GM23338 (cell line): ENCODE results near the gene CDHR4.

Experiments
- EZH2 ChIP-seq: fragments of 200-600 bp; sonication (generic); IDR thresholded peaks from one replicate; pipeline ENCODE4 v1.8.0; 2017; ENCODE audit warnings: antibody characterized with exemption, mild to moderate bottlenecking, low read depth; ENCODE audit not compliant: unreplicated experiment
- EZH2phosphoT487 ChIP-seq: fragments of 200-600 bp; sonication (generic); IDR thresholded peaks from one replicate; pipeline ENCODE4 v1.8.1; 2018; ENCODE audit warnings: antibody characterized with exemption; ENCODE audit not compliant: unreplicated experiment
- JUNB ChIP-seq: IDR thresholded peaks from one replicate; pipeline ENCODE4 v1.6.1; 2016; ENCODE audit warnings: antibody characterized with exemption; ENCODE audit not compliant: unreplicated experiment
- NANOG ChIP-seq: IDR thresholded peaks from 2 replicates; pipeline ENCODE4 v1.6.1; 2016; ENCODE audit warnings: antibody characterized with exemption, borderline replicate concordance
- POLR2AphosphoS5 ChIP-seq: IDR thresholded peaks from 2 replicates; pipeline ENCODE4 v1.6.1; 2016; ENCODE audit warnings: antibody characterized with exemption, low read depth
- ZNF331 ChIP-seq: fragments of 250-450 bp; sonication (Bioruptor Pico); IDR thresholded peaks from 2 replicates; pipeline ENCODE4 v1.5.0; 2020; ENCODE audit warnings: low read depth, mild to moderate bottlenecking, moderate library complexity
- TF ChIP-seq, protein P1 (sequence below): IDR thresholded peaks from one replicate; pipeline ENCODE4 v1.6.1; 2018; ENCODE audit warnings: antibody characterized with exemption; ENCODE audit not compliant: unreplicated experiment
- TF ChIP-seq, protein P2 (sequence below), 2 experiments: fragments of 200-600 bp in 1 of 2; sonication (generic) in 1 of 2; conservative IDR thresholded peaks; 2 replicates each; pipeline versions ENCODE4 v1.5.1 to v1.6.1; 2016 to 2017; ENCODE audit warnings: antibody characterized with exemption in 2 of 2, low read depth in 2 of 2, mild to moderate bottlenecking in 2 of 2, moderate library complexity in 1 of 2
- TF ChIP-seq, protein P3 (sequence below): fragments of 250-450 bp; sonication (Bioruptor Pico); IDR thresholded peaks from 2 replicates; pipeline ENCODE4 v1.5.0; 2020; ENCODE audit warnings: mild to moderate bottlenecking, moderate library complexity
- TF ChIP-seq, protein P4 (sequence below): IDR thresholded peaks from 2 replicates; pipeline ENCODE4 v1.6.1; 2016; ENCODE audit warnings: antibody characterized with exemption

DNA sequence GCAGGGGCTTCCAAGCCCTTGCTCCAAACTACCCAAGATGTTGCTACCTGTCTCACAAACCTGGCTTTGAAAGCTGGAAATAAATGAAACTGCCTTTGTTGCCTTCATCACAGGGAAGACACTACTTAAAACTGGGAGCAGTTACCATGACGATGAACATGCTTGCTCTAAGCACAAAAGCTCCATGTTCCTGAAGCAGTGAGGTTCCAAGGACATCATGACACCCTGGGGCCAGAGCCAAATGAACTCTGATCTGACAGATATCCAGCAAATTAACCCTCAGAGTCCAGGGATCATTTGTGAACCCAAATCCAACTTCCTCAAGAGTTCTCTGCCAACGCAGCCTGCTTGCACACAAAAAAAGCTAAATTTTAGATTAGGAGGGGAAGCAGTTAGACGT lies 46.0 kb upstream of the CDHR4 start:
- TF ChIP-seq, protein P1, sequence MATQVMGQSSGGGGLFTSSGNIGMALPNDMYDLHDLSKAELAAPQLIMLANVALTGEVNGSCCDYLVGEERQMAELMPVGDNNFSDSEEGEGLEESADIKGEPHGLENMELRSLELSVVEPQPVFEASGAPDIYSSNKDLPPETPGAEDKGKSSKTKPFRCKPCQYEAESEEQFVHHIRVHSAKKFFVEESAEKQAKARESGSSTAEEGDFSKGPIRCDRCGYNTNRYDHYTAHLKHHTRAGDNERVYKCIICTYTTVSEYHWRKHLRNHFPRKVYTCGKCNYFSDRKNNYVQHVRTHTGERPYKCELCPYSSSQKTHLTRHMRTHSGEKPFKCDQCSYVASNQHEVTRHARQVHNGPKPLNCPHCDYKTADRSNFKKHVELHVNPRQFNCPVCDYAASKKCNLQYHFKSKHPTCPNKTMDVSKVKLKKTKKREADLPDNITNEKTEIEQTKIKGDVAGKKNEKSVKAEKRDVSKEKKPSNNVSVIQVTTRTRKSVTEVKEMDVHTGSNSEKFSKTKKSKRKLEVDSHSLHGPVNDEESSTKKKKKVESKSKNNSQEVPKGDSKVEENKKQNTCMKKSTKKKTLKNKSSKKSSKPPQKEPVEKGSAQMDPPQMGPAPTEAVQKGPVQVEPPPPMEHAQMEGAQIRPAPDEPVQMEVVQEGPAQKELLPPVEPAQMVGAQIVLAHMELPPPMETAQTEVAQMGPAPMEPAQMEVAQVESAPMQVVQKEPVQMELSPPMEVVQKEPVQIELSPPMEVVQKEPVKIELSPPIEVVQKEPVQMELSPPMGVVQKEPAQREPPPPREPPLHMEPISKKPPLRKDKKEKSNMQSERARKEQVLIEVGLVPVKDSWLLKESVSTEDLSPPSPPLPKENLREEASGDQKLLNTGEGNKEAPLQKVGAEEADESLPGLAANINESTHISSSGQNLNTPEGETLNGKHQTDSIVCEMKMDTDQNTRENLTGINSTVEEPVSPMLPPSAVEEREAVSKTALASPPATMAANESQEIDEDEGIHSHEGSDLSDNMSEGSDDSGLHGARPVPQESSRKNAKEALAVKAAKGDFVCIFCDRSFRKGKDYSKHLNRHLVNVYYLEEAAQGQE = no peak
- TF ChIP-seq EZH2phosphoT487 = no peak
- TF ChIP-seq, protein P2, sequence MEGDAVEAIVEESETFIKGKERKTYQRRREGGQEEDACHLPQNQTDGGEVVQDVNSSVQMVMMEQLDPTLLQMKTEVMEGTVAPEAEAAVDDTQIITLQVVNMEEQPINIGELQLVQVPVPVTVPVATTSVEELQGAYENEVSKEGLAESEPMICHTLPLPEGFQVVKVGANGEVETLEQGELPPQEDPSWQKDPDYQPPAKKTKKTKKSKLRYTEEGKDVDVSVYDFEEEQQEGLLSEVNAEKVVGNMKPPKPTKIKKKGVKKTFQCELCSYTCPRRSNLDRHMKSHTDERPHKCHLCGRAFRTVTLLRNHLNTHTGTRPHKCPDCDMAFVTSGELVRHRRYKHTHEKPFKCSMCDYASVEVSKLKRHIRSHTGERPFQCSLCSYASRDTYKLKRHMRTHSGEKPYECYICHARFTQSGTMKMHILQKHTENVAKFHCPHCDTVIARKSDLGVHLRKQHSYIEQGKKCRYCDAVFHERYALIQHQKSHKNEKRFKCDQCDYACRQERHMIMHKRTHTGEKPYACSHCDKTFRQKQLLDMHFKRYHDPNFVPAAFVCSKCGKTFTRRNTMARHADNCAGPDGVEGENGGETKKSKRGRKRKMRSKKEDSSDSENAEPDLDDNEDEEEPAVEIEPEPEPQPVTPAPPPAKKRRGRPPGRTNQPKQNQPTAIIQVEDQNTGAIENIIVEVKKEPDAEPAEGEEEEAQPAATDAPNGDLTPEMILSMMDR (conservative IDR thresholded peaks at IDR 0.05; ENCODE audit: low read depth in 2 of 2) = no peak
- TF ChIP-seq ZNF331 (CRISPR knock-in tag) = no peak
- no peak for TF ChIP-seq POLR2AphosphoS5
- TF ChIP-seq, protein P3, sequence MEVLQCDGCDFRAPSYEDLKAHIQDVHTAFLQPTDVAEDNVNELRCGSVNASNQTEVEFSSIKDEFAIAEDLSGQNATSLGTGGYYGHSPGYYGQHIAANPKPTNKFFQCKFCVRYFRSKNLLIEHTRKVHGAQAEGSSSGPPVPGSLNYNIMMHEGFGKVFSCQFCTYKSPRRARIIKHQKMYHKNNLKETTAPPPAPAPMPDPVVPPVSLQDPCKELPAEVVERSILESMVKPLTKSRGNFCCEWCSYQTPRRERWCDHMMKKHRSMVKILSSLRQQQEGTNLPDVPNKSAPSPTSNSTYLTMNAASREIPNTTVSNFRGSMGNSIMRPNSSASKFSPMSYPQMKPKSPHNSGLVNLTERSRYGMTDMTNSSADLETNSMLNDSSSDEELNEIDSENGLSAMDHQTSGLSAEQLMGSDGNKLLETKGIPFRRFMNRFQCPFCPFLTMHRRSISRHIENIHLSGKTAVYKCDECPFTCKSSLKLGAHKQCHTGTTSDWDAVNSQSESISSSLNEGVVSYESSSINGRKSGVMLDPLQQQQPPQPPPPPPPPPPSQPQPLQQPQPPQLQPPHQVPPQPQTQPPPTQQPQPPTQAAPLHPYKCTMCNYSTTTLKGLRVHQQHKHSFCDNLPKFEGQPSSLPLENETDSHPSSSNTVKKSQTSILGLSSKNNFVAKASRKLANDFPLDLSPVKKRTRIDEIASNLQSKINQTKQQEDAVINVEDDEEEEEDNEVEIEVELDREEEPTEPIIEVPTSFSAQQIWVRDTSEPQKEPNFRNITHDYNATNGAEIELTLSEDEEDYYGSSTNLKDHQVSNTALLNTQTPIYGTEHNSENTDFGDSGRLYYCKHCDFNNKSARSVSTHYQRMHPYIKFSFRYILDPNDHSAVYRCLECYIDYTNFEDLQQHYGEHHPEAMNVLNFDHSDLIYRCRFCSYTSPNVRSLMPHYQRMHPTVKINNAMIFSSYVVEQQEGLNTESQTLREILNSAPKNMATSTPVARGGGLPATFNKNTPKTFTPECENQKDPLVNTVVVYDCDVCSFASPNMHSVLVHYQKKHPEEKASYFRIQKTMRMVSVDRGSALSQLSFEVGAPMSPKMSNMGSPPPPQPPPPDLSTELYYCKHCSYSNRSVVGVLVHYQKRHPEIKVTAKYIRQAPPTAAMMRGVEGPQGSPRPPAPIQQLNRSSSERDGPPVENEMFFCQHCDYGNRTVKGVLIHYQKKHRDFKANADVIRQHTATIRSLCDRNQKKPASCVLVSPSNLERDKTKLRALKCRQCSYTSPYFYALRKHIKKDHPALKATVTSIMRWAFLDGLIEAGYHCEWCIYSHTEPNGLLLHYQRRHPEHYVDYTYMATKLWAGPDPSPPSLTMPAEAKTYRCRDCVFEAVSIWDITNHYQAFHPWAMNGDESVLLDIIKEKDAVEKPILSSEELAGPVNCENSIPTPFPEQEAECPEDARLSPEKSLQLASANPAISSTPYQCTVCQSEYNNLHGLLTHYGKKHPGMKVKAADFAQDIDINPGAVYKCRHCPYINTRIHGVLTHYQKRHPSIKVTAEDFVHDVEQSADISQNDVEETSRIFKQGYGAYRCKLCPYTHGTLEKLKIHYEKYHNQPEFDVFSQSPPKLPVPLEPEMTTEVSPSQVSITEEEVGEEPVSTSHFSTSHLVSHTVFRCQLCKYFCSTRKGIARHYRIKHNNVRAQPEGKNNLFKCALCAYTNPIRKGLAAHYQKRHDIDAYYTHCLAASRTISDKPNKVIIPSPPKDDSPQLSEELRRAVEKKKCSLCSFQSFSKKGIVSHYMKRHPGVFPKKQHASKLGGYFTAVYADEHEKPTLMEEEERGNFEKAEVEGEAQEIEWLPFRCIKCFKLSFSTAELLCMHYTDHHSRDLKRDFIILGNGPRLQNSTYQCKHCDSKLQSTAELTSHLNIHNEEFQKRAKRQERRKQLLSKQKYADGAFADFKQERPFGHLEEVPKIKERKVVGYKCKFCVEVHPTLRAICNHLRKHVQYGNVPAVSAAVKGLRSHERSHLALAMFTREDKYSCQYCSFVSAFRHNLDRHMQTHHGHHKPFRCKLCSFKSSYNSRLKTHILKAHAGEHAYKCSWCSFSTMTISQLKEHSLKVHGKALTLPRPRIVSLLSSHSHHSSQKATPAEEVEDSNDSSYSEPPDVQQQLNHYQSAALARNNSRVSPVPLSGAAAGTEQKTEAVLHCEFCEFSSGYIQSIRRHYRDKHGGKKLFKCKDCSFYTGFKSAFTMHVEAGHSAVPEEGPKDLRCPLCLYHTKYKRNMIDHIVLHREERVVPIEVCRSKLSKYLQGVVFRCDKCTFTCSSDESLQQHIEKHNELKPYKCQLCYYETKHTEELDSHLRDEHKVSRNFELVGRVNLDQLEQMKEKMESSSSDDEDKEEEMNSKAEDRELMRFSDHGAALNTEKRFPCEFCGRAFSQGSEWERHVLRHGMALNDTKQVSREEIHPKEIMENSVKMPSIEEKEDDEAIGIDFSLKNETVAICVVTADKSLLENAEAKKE (CRISPR knock-in tag) = no peak
- TF ChIP-seq EZH2 = no peak
- TF ChIP-seq, protein P4, sequence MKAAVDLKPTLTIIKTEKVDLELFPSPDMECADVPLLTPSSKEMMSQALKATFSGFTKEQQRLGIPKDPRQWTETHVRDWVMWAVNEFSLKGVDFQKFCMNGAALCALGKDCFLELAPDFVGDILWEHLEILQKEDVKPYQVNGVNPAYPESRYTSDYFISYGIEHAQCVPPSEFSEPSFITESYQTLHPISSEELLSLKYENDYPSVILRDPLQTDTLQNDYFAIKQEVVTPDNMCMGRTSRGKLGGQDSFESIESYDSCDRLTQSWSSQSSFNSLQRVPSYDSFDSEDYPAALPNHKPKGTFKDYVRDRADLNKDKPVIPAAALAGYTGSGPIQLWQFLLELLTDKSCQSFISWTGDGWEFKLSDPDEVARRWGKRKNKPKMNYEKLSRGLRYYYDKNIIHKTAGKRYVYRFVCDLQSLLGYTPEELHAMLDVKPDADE = no peak
- no peak for TF ChIP-seq NANOG
- TF ChIP-seq JUNB = no peak
